Measurements from ENCODE around the gene ATP8B1.
"Not testable (repeated sequence)": the region's sequence is repeated elsewhere in the genome, so short reads cannot be mapped to it uniquely, and the experiment has no call there.

DNA sequence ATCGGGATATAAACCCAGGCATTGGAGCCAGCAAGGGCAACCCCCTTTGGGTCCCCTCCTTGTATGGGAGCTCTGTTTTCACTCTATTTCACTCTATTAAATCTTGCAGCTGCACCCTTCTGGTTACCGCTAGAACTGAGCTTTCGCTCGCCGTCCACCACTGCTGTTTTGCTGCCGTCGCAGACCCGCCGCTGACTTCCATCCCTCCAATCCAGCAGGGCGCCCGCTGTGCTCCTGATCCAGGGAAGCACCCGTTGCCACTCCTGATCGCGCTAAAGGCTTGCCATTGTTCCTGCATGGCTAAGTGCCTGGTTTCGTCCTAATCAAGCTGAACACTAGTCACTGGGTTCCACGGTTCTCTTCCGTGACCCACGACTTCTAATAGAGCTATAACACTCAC is 68.1 kb downstream of the ATP8B1 start:
- TF ChIP-seq, protein P1, sequence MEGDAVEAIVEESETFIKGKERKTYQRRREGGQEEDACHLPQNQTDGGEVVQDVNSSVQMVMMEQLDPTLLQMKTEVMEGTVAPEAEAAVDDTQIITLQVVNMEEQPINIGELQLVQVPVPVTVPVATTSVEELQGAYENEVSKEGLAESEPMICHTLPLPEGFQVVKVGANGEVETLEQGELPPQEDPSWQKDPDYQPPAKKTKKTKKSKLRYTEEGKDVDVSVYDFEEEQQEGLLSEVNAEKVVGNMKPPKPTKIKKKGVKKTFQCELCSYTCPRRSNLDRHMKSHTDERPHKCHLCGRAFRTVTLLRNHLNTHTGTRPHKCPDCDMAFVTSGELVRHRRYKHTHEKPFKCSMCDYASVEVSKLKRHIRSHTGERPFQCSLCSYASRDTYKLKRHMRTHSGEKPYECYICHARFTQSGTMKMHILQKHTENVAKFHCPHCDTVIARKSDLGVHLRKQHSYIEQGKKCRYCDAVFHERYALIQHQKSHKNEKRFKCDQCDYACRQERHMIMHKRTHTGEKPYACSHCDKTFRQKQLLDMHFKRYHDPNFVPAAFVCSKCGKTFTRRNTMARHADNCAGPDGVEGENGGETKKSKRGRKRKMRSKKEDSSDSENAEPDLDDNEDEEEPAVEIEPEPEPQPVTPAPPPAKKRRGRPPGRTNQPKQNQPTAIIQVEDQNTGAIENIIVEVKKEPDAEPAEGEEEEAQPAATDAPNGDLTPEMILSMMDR (IDR thresholded peaks at IDR 0.05): not testable (repeated sequence)
- not testable (repeated sequence) for TF ChIP-seq POLR2A (IDR thresholded peaks at IDR 0.05)
